SK-N-SH (cell line): ENCODE results near the gene MYO1D. TPM values are rescaled to one million over a fixed set of nuclear protein-coding genes. Genes with fewer than 3 reads are reported as not detected.

ENCODE experiments used
- CTCF ChIA-PET: fragments of 300-600, 350-600 bp; formaldehyde crosslinking; extraction: SDS; loops from one replicate; lab custom pipeline; 2021; lab: Yijun Ruan, JAX
- POLR2A ChIA-PET: fragments of 350-600 bp; sonication (Branson Sonifier 250); formaldehyde crosslinking; extraction: SDS; loops from one replicate; lab custom pipeline; 2020; ENCODE audit warnings: antibody characterized with exemption, inconsistent platforms; lab: Yijun Ruan, JAX
- DNase-seq: peaks from one replicate; pipeline ENCODE4 v3.0.0; 2012
- H2AFZ ChIP-seq: fragments of 200-600 bp; sonication (generic); 2 replicates; pipeline ENCODE4 v1.8.1; 2016; ENCODE audit warnings: antibody characterized with exemption, mild to moderate bottlenecking, low read depth
- H3F3A ChIP-seq: fragments of 200-600 bp; sonication (generic); replicated peaks from 2 replicates; pipeline ENCODE3; 2016; ENCODE audit warnings: antibody characterized with exemption, mild to moderate bottlenecking; ENCODE audit not compliant: insufficient read depth
- H3K27ac ChIP-seq, 2 experiments: fragments of 200-500 bp in 1 of 2; fragments of 200-600 bp in 1 of 2; sonication (Bioruptor generic) in 1 of 2; sonication (generic), shearing (Covaris generic) in 1 of 2; 2 replicates each; pipeline versions ENCODE4 v1.5.1 to v1.6.1; 2014 to 2016; ENCODE audit warnings: low read depth in 2 of 2, inconsistent platforms in 1 of 2, low read length in 1 of 2, mild to moderate bottlenecking in 1 of 2, mixed read lengths in 1 of 2
- H3K27me3 ChIP-seq: fragments of 200-600 bp; sonication (generic), shearing (Covaris generic); 2 replicates; pipeline ENCODE4 v1.6.1; 2016; ENCODE audit warnings: mixed run types; ENCODE audit not compliant: insufficient read depth
- H3K36me3 ChIP-seq, 2 experiments: fragments of 200-500 bp in 1 of 2; fragments of 200-600 bp in 1 of 2; sonication (Bioruptor generic) in 1 of 2; sonication (generic) in 1 of 2; replicated peaks in 1 of 2; 2 replicates each; pipeline versions ENCODE3 to v1.5.1; 2014 to 2016; ENCODE audit warnings: low read length in 1 of 2, mild to moderate bottlenecking in 1 of 2; ENCODE audit not compliant: insufficient read depth in 2 of 2, control insufficient read depth in 1 of 2
- H3K4me1 ChIP-seq, 2 experiments: fragments of 200-500 bp in 1 of 2; fragments of 200-600 bp in 1 of 2; sonication (Bioruptor generic) in 1 of 2; sonication (generic), shearing (Covaris generic) in 1 of 2; 2 replicates each; pipeline versions ENCODE4 v1.5.1 to v1.6.1; 2014 to 2016; ENCODE audit warnings: low read depth in 1 of 2, low read length in 1 of 2, mixed run types in 1 of 2; ENCODE audit not compliant: insufficient read depth in 2 of 2, control insufficient read depth in 1 of 2
- H3K4me2 ChIP-seq: fragments of 200-600 bp; sonication (generic), shearing (Covaris generic); 2 replicates; pipeline ENCODE4 v1.6.1; 2017; ENCODE audit warnings: mixed run types
- H3K4me3 ChIP-seq, 2 experiments: fragments of 200-500 bp in 1 of 2; fragments of 200-600 bp in 1 of 2; sonication (Bioruptor generic) in 1 of 2; sonication (generic), shearing (Covaris generic) in 1 of 2; 2 replicates each; pipeline versions ENCODE4 v1.5.1 to v1.8.1; 2014 to 2016; ENCODE audit warnings: low read depth in 2 of 2, inconsistent platforms in 1 of 2, low read length in 1 of 2, mild to moderate bottlenecking in 1 of 2, mixed read lengths in 1 of 2, moderate library complexity in 1 of 2
- H3K79me2 ChIP-seq: fragments of 200-600 bp; sonication (generic); 2 replicates; pipeline ENCODE4 v1.8.1; 2017; ENCODE audit warnings: mild to moderate bottlenecking; ENCODE audit not compliant: insufficient read depth
- H3K9ac ChIP-seq: fragments of 200-600 bp; sonication (generic); 2 replicates; pipeline ENCODE4 v1.6.1; 2017; ENCODE audit warnings: mixed run types
- H3K9me2 ChIP-seq: fragments of 200-600 bp; sonication (generic); 2 replicates; pipeline ENCODE4 v1.6.1; 2017; ENCODE audit warnings: mixed run types
- H3K9me3 ChIP-seq: fragments of 200-600 bp; sonication (generic); 2 replicates; pipeline ENCODE4 v1.6.1; 2017; ENCODE audit warnings: mixed run types, mild to moderate bottlenecking, moderate library complexity
- H4K20me1 ChIP-seq: fragments of 200-600 bp; sonication (generic); 2 replicates; pipeline ENCODE4 v1.6.1; 2017; ENCODE audit warnings: mild to moderate bottlenecking, mixed run types; ENCODE audit not compliant: insufficient read depth
- CTCF ChIP-seq: fragments of 200-600 bp; sonication (generic); IDR thresholded peaks from 2 replicates; pipeline ENCODE4 v1.6.1; 2017; ENCODE audit warnings: antibody characterized with exemption, mild to moderate bottlenecking, moderate library complexity
- FOSL2 ChIP-seq: IDR thresholded peaks from 2 replicates; pipeline ENCODE4 v1.4.0; 2012; ENCODE audit warnings: low read depth, mild to moderate bottlenecking, moderate library complexity, borderline replicate concordance
- FOXJ3 ChIP-seq: sonication (generic); formaldehyde crosslinking; IDR thresholded peaks from 2 replicates; pipeline ENCODE4 v1.5.1; 2020; ENCODE audit warnings: mild to moderate bottlenecking, missing genetic modification reagents
- MEF2A ChIP-seq: IDR thresholded peaks from 2 replicates; pipeline ENCODE4 v1.4.0; 2012; ENCODE audit warnings: low read depth, borderline replicate concordance
- NFIC ChIP-seq: IDR thresholded peaks from 2 replicates; pipeline ENCODE4 v1.4.0; 2012; ENCODE audit warnings: borderline replicate concordance
- NRF1 ChIP-seq: IDR thresholded peaks from 2 replicates; pipeline ENCODE4 v1.6.1; 2012; ENCODE audit warnings: low read depth, mild to moderate bottlenecking, low read length
- RCOR1 ChIP-seq: fragments of 150-350 bp; IDR thresholded peaks from 2 replicates; pipeline ENCODE4 v1.6.1; 2017; ENCODE audit warnings: antibody characterized with exemption, low read length
- RFX5 ChIP-seq: IDR thresholded peaks from 2 replicates; pipeline ENCODE4 v1.6.1; 2012; ENCODE audit warnings: mild to moderate bottlenecking, improper control_type of control experiment, low read length
- RXRA ChIP-seq: IDR thresholded peaks from 2 replicates; pipeline ENCODE4 v1.4.0; 2012; ENCODE audit warnings: low read depth, mild to moderate bottlenecking, borderline replicate concordance
- TAF1 ChIP-seq: IDR thresholded peaks from 2 replicates; pipeline ENCODE4 v1.6.1; 2012; ENCODE audit warnings: low read depth, mild to moderate bottlenecking, low read length, moderate library complexity, borderline replicate concordance
- WGBS: methylation state at CpG from one replicate; pipeline ENCODE4 v1.1.6; 2017; ENCODE audit warnings: low lambda C conversion rate; 5-methylcytosine and 5-hydroxymethylcytosine counted together
- polyA plus RNA-seq, 3 experiments: library from polyadenylated mRNA; depleted of rRNA; stranded (reverse); fragments of >200 nt; gene quantifications; 2 replicates each; pipeline ENCODE4 v1.2.3, GENCODE V29; 2012

Gene MYO1D
- polyA plus RNA-seq, 1 of the 3 experiments (the other 2 are of a cell fraction), result 20.4 TPM

- no peaks in the 10 kb centered on the region for H3K4me1 ChIP-seq
- H3K4me2 ChIP-seq, result no peak overlapping the region
- POLR2A ChIA-PET, result no interaction called here
- no peaks in the 10 kb centered on the region for H4K20me1 ChIP-seq
- H3K36me3 ChIP-seq, result peaks cover 0 to 3% of the 10 kb centered on the region in 2 experiments
- no peak overlapping the region for H3K4me3 ChIP-seq
- no peak overlapping the region for H3K9ac ChIP-seq
- no peaks in the 10 kb centered on the region for H3K79me2 ChIP-seq
- CTCF ChIA-PET, result no interaction called here
- no peak overlapping the region; the same call in 1 of the 2 replicates for H2AFZ ChIP-seq
- no peaks in the 10 kb centered on the region for H3K27me3 ChIP-seq
- H3K9me2 ChIP-seq, result no peaks in the 10 kb centered on the region
- DNase-seq, result no peak
- H3K27ac ChIP-seq, result no peak overlapping the region
- no peaks in the 10 kb centered on the region for H3K9me3 ChIP-seq
- H3F3A ChIP-seq, result peaks cover 3% of the 10 kb centered on the region
- no peak for TF ChIP-seq MEF2A
- WGBS, result 82% methylated on average over 8 of the region's 8 CpGs
Measured at GRCh38 chr17:32536736-32537643, 339.9 kb downstream of the MYO1D start.

GRCh38 chr17:32533296-32533695 lies 343.6 kb downstream of the MYO1D start:
- Histone ChIP-seq H3K4me3 (no peak overlapping the region), H3K79me2 (no peaks in the 10 kb centered on the region)
- TF ChIP-seq RCOR1, result no peak
- no peak for TF ChIP-seq RXRA
- no peak for TF ChIP-seq NFIC
- no peak for TF ChIP-seq NRF1
- no peak for TF ChIP-seq FOXJ3
- TF ChIP-seq, all 33 proteins: peak for 0
- no peaks in the 10 kb centered on the region for H3K4me1 ChIP-seq
- no peak for DNase-seq
- H3K9me2 ChIP-seq, result no peaks in the 10 kb centered on the region
- ChIA-PET CTCF (interaction anchor here (0.8 kb wide), 1 partner anchor 13 kb away, joined by 3 read pairs; no protein-coding TSS in a partner anchor), POLR2A (interaction anchor here (0.7 kb wide), 1 partner anchor 47 kb away, joined by 3 read pairs; the partner anchor contains the start of gene CDK5R1)
- no peak overlapping the region for H3K9ac ChIP-seq
- no peak overlapping the region for H2AFZ ChIP-seq
- no peak overlapping the region for H3K27ac ChIP-seq
- H3K36me3 ChIP-seq, result peaks cover 0 to 3% of the 10 kb centered on the region in 2 experiments
- no peak overlapping the region for H3K4me2 ChIP-seq
- no peaks in the 10 kb centered on the region for H4K20me1 ChIP-seq
- H3K27me3 ChIP-seq, result no peaks in the 10 kb centered on the region
- no peaks in the 10 kb centered on the region for H3K9me3 ChIP-seq
- whole genome bisulfite sequencing, result 88% methylated on average over 3 of the region's 3 CpGs
- peaks cover 3% of the 10 kb centered on the region for H3F3A ChIP-seq

- H2AFZ ChIP-seq, result no peak overlapping the region
- 61% methylated on average over 10 of the region's 10 CpGs for WGBS
- CTCF ChIA-PET, result interaction anchor here (0.6 kb wide), 1 partner anchor 8 kb away, joined by 3 read pairs; no protein-coding TSS in a partner anchor
Measured at GRCh38 chr17:32529604-32530003, 347.3 kb downstream of the MYO1D start.

More at GRCh38 chr17:32529604-32530003, 347.3 kb downstream of the MYO1D start:
- no peaks in the 10 kb centered on the region for H3K9me3 ChIP-seq
- H4K20me1 ChIP-seq, result no peaks in the 10 kb centered on the region
- no peaks in the 10 kb centered on the region for H3K27me3 ChIP-seq
- H3K27ac ChIP-seq, result no peak overlapping the region
- no peaks in the 10 kb centered on the region for H3F3A ChIP-seq
- POLR2A ChIA-PET, result no interaction called here
- H3K79me2 ChIP-seq, result no peaks in the 10 kb centered on the region
- TF ChIP-seq NFIC (no peak), RFX5 (no peak), FOXJ3 (no peak), TAF1 (no peak), CTCF (no peak), FOSL2 (no peak), RCOR1 (no peak)
- no peak overlapping the region for H3K4me3 ChIP-seq
- no peak overlapping the region for H3K9ac ChIP-seq
- no peak for DNase-seq
- H3K4me2 ChIP-seq, result no peak overlapping the region
- H3K36me3 ChIP-seq, result no peaks in the 10 kb centered on the region
- H3K9me2 ChIP-seq, result no peaks in the 10 kb centered on the region
- H3K4me1 ChIP-seq, result peaks cover 3 to 4% of the 10 kb centered on the region in 2 experiments; a peak in 2 of 4 replicates
